HEK293 (cell line): ENCODE measurements around the gene XYLB.

Experiments used
- CTCF ChIA-PET: fragments of 350-600 bp; formaldehyde crosslinking; extraction: SDS; loops from one replicate; lab custom pipeline; 2021; ENCODE audit warnings: antibody characterized with exemption; lab: Yijun Ruan, JAX
- POLR2A ChIA-PET: fragments of 300-600 bp; formaldehyde crosslinking; extraction: SDS; loops from one replicate; lab custom pipeline; 2020; ENCODE audit warnings: antibody characterized with exemption, inconsistent platforms; lab: Yijun Ruan, JAX
- H3K27ac ChIP-seq: fragments of 200-500 bp; sonication (Bioruptor generic); 2 replicates; pipeline ENCODE4 v1.5.1; 2014; ENCODE audit warnings: low read depth, low read length, control low read depth, inconsistent platforms; ENCODE audit errors: extremely low read depth
- H3K36me3 ChIP-seq, 2 experiments: fragments of 200-500 bp in 1 of 2; sonication (Bioruptor generic) in 1 of 2; 1 replicate in 1 of 2; 2 replicates in 1 of 2; pipeline ENCODE4 v1.5.1; 2014 to 2017; ENCODE audit warnings: inconsistent platforms in 2 of 2, low read length in 2 of 2; ENCODE audit not compliant: control insufficient read depth in 2 of 2, insufficient read depth in 1 of 2
- H3K4me1 ChIP-seq: fragments of 200-500 bp; sonication (Bioruptor generic); 2 replicates; pipeline ENCODE4 v1.5.1; 2014; ENCODE audit warnings: mild to moderate bottlenecking, low read length, inconsistent platforms; ENCODE audit not compliant: control insufficient read depth, insufficient read depth
- H3K4me3 ChIP-seq: 2 replicates; pipeline ENCODE4 v1.5.1; 2011; ENCODE audit warnings: low read depth, mild to moderate bottlenecking, control low read depth, low read length, moderate library complexity
- H3K9me3 ChIP-seq: fragments of 200-500 bp; sonication (Bioruptor generic); 2 replicates; pipeline ENCODE4 v1.5.1; 2014; ENCODE audit warnings: low read depth, low read length, inconsistent platforms; ENCODE audit not compliant: control insufficient read depth, insufficient read depth
- BCL11A ChIP-seq: fragments of 450-650 bp; formaldehyde crosslinking; IDR thresholded peaks from 2 replicates; pipeline ENCODE4 v1.5.1; 2016; ENCODE audit warnings: low read depth, missing biosample characterization, missing genetic modification characterization
- FEZF1 ChIP-seq: fragments of 450-650 bp; formaldehyde crosslinking; IDR thresholded peaks from 2 replicates; pipeline ENCODE4 v1.5.1; 2016; ENCODE audit warnings: missing biosample characterization, missing genetic modification characterization
- KLF1 ChIP-seq: fragments of 450-650 bp; formaldehyde crosslinking; IDR thresholded peaks from 2 replicates; pipeline ENCODE4 v1.5.1; 2016; ENCODE audit warnings: missing biosample characterization, missing genetic modification characterization
- PRDM1 ChIP-seq: fragments of 450-650 bp; formaldehyde crosslinking; IDR thresholded peaks from 2 replicates; pipeline ENCODE4; 2016; ENCODE audit warnings: missing biosample characterization, missing genetic modification characterization
- SCRT1 ChIP-seq: fragments of 450-650 bp; formaldehyde crosslinking; IDR thresholded peaks from 2 replicates; pipeline ENCODE4 v1.5.1; 2016; ENCODE audit warnings: missing biosample characterization, missing genetic modification characterization, borderline replicate concordance
- SP3 ChIP-seq: fragments of 450-650 bp; formaldehyde crosslinking; IDR thresholded peaks from 2 replicates; pipeline ENCODE4 v1.5.1; 2016; ENCODE audit warnings: missing biosample characterization, missing genetic modification characterization
- WT1 ChIP-seq: fragments of 450-650 bp; formaldehyde crosslinking; IDR thresholded peaks from 2 replicates; pipeline ENCODE4 v1.5.1; 2016; ENCODE audit warnings: missing biosample characterization, missing genetic modification characterization
- ZBTB17 ChIP-seq: fragments of 450-650 bp; formaldehyde crosslinking; IDR thresholded peaks from 2 replicates; pipeline ENCODE4 v1.5.1; 2016; ENCODE audit warnings: missing biosample characterization, missing genetic modification characterization
- ZBTB20 ChIP-seq: fragments of 450-650 bp; formaldehyde crosslinking; IDR thresholded peaks from 2 replicates; pipeline ENCODE4 v1.5.1; 2016; ENCODE audit warnings: missing biosample characterization, missing genetic modification characterization
- ZBTB48 ChIP-seq: fragments of 450-650 bp; formaldehyde crosslinking; IDR thresholded peaks from 2 replicates; pipeline ENCODE4 v1.5.1; 2016; ENCODE audit warnings: missing biosample characterization, missing genetic modification characterization
- ZNF133 ChIP-seq: fragments of 450-650 bp; formaldehyde crosslinking; IDR thresholded peaks from 2 replicates; pipeline ENCODE4 v1.5.1; 2016; ENCODE audit warnings: missing biosample characterization, missing genetic modification characterization
- ZNF341 ChIP-seq: fragments of 450-650 bp; formaldehyde crosslinking; IDR thresholded peaks from 2 replicates; pipeline ENCODE4; 2016; ENCODE audit warnings: low read depth, missing biosample characterization, missing genetic modification characterization
- ZNF561 ChIP-seq: fragments of 450-650 bp; IDR thresholded peaks from 2 replicates; pipeline ENCODE4 v1.5.1; 2018; ENCODE audit warnings: missing biosample characterization, missing genetic modification characterization, borderline replicate concordance
- ZNF600 ChIP-seq: fragments of 450-650 bp; formaldehyde crosslinking; IDR thresholded peaks from 2 replicates; pipeline ENCODE4 v1.5.1; 2016; ENCODE audit warnings: missing biosample characterization, missing genetic modification characterization
- ZNF658 ChIP-seq: fragments of 450-650 bp; formaldehyde crosslinking; IDR thresholded peaks from 2 replicates; pipeline ENCODE4; 2016; ENCODE audit warnings: missing biosample characterization, missing genetic modification characterization
- TF ChIP-seq, protein P1 (sequence below): fragments of 450-650 bp; formaldehyde crosslinking; IDR thresholded peaks from 2 replicates; pipeline ENCODE4 v1.5.1; 2016; ENCODE audit warnings: missing biosample characterization, missing genetic modification characterization
- TF ChIP-seq, protein P2 (sequence below): fragments of 450-650 bp; formaldehyde crosslinking; IDR thresholded peaks from 2 replicates; pipeline ENCODE4 v1.5.1; 2016; ENCODE audit warnings: missing biosample characterization, missing genetic modification characterization, borderline replicate concordance
- TF ChIP-seq, protein P3 (sequence below): fragments of 450-650 bp; formaldehyde crosslinking; IDR thresholded peaks from 2 replicates; pipeline ENCODE4 v1.5.1; 2016; ENCODE audit warnings: missing biosample characterization, missing genetic modification characterization, low read depth
- TF ChIP-seq, protein P4 (sequence below): fragments of 450-650 bp; formaldehyde crosslinking; IDR thresholded peaks from 2 replicates; pipeline ENCODE4 v1.5.1; 2016; ENCODE audit warnings: missing biosample characterization, missing genetic modification characterization

XYLB gene

DNA sequence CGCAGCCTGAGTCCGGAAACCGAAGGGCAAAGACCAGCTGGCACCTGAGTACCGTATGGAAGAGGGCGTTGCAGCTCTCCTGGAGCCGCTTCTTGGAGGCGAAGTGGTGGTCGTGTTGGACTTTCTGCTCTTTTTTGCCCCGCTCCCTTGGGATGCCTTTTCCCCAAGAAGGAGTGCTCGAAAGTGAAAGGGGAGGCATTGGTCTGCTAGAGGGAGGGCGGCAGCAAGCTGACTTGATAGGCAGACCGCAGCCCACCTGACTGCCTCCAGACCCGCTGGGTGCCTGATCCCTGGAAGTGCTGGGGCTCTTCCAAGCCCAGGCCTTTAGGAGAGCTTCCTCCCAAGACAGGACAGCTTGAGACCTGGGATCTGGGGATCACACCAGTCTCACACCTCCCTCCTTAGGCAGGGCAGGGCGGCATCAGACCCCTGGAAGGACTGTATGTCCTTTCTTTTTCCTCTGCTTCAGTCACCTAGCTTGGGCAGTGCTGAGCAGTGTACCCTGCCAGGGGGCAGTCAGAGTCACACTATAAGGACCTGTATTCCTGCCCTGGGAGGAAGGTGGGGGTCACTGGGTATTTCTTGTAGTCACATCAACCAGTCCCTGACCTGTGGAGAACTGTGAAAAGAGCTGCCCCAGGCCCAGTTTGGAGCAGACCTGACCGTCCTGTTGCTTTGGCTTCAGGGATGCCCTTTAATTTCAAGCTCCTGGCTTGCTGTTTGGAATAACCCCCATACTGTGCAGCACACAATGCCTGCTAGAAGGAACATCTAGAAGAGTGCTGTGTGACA lies 109.2 kb downstream of the XYLB start:
- H3K36me3 ChIP-seq, result no peaks in the 10 kb centered on the region
- H3K27ac ChIP-seq, result peak overlapping the region; percentile 95; the same call in 1 of the 2 replicates
- no peaks in the 10 kb centered on the region for H3K9me3 ChIP-seq
- peak overlapping the region; percentile 77 for H3K4me3 ChIP-seq
- peaks cover 8% of the 10 kb centered on the region for H3K4me1 ChIP-seq
- ChIA-PET POLR2A (interaction anchor here (0.6 to 1.0 kb wide), 2 partner anchors 291 to 319 kb away, joined by 3 read pairs; partner anchors contain the start of gene ACAA1), CTCF (interaction anchor here (0.9 to 1.8 kb wide), 4 partner anchors 24 to 325 kb away, joined by 3 to 6 read pairs (median 4); partner anchors contain the start of gene XYLB)
- TF ChIP-seq PRDM1 (tag by site-specific recombination) (peak; percentile 77), SCRT1 (tag by site-specific recombination) (no peak), SP3 (tag by site-specific recombination) (0 out of 2 replicates have a peak, but pooled peaks have one; percentile 6), ZBTB48 (tag by site-specific recombination) (peak; percentile 86), ZNF561 (no peak), BCL11A (tag by site-specific recombination) (no peak), WT1 (tag by site-specific recombination) (no peak), ZNF600 (tag by site-specific recombination) (peak; percentile 79), ZBTB17 (tag by site-specific recombination) (0 out of 2 replicates have a peak, but pooled peaks have one; percentile 19), ZNF341 (tag by site-specific recombination) (peak; percentile 77), FEZF1 (no peak), ZBTB20 (tag by site-specific recombination) (0 out of 2 replicates have a peak, but pooled peaks have one; percentile 72), KLF1 (0 out of 2 replicates have a peak, but pooled peaks have one; percentile 4), ZNF658 (tag by site-specific recombination) (no peak)
- TF ChIP-seq, protein P1, sequence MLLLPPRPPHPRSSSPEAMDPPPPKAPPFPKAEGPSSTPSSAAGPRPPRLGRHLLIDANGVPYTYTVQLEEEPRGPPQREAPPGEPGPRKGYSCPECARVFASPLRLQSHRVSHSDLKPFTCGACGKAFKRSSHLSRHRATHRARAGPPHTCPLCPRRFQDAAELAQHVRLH (tag by site-specific recombination), result 0 out of 2 replicates have a peak, but pooled peaks have one; percentile 17
- TF ChIP-seq, protein P2, sequence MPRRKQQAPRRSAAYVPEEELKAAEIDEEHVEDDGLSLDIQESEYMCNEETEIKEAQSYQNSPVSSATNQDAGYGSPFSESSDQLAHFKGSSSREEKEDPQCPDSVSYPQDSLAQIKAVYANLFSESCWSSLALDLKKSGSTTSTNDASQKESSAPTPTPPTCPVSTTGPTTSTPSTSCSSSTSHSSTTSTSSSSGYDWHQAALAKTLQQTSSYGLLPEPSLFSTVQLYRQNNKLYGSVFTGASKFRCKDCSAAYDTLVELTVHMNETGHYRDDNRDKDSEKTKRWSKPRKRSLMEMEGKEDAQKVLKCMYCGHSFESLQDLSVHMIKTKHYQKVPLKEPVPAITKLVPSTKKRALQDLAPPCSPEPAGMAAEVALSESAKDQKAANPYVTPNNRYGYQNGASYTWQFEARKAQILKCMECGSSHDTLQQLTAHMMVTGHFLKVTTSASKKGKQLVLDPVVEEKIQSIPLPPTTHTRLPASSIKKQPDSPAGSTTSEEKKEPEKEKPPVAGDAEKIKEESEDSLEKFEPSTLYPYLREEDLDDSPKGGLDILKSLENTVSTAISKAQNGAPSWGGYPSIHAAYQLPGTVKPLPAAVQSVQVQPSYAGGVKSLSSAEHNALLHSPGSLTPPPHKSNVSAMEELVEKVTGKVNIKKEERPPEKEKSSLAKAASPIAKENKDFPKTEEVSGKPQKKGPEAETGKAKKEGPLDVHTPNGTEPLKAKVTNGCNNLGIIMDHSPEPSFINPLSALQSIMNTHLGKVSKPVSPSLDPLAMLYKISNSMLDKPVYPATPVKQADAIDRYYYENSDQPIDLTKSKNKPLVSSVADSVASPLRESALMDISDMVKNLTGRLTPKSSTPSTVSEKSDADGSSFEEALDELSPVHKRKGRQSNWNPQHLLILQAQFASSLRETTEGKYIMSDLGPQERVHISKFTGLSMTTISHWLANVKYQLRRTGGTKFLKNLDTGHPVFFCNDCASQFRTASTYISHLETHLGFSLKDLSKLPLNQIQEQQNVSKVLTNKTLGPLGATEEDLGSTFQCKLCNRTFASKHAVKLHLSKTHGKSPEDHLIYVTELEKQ (tag by site-specific recombination), result no peak

DNA sequence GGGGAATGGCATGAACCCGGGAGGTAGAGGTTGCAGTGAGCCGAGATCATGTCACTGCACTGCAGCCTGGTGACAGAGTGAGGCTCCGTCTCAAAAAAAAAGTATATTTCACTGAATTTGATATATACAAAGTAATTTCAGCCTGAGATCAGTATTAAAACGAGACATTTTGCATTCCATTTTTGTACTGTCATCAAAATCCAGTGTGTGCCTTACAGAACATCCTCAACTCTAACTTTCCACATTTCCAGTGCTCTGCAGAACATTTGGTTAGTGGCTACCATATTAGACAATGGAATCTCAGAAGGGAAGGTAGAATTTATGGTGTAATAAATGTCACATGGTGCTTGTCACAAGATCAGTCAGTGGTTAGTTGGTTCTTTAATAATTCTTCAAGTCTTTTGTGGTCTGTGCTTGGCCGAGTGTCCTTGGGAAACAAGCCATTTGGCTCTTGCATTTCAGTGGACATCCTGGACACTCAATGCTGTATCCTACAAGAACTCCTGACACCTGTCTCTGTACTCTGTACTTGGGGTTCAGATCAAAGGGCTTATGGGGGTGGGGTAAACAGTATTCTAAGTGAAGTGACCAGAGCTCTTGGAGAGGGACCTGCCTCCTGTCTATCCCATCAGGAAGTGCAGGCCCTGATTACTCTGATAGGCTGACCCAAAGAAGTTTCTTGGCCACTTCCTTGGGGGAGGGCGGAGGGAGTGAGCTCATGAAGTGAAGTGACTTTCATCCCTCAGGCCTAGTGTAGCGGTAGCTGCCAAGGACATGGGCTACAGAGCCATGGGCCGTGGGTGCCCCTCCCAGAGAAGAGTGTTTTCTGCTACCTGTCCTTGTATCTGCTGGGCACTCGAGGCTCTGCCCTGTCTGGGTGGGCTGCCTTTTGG lies 110.8 kb downstream of the XYLB start:
- no peaks in the 10 kb centered on the region for H3K36me3 ChIP-seq
- H3K27ac ChIP-seq, result no peak overlapping the region
- ChIA-PET POLR2A (no interaction called here), CTCF (no interaction called here)
- peaks cover 8% of the 10 kb centered on the region for H3K4me1 ChIP-seq
- TF ChIP-seq, protein P3, sequence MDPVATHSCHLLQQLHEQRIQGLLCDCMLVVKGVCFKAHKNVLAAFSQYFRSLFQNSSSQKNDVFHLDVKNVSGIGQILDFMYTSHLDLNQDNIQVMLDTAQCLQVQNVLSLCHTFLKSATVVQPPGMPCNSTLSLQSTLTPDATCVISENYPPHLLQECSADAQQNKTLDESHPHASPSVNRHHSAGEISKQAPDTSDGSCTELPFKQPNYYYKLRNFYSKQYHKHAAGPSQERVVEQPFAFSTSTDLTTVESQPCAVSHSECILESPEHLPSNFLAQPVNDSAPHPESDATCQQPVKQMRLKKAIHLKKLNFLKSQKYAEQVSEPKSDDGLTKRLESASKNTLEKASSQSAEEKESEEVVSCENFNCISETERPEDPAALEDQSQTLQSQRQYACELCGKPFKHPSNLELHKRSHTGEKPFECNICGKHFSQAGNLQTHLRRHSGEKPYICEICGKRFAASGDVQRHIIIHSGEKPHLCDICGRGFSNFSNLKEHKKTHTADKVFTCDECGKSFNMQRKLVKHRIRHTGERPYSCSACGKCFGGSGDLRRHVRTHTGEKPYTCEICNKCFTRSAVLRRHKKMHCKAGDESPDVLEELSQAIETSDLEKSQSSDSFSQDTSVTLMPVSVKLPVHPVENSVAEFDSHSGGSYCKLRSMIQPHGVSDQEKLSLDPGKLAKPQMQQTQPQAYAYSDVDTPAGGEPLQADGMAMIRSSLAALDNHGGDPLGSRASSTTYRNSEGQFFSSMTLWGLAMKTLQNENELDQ (tag by site-specific recombination), result no peak
- TF ChIP-seq, protein P4, sequence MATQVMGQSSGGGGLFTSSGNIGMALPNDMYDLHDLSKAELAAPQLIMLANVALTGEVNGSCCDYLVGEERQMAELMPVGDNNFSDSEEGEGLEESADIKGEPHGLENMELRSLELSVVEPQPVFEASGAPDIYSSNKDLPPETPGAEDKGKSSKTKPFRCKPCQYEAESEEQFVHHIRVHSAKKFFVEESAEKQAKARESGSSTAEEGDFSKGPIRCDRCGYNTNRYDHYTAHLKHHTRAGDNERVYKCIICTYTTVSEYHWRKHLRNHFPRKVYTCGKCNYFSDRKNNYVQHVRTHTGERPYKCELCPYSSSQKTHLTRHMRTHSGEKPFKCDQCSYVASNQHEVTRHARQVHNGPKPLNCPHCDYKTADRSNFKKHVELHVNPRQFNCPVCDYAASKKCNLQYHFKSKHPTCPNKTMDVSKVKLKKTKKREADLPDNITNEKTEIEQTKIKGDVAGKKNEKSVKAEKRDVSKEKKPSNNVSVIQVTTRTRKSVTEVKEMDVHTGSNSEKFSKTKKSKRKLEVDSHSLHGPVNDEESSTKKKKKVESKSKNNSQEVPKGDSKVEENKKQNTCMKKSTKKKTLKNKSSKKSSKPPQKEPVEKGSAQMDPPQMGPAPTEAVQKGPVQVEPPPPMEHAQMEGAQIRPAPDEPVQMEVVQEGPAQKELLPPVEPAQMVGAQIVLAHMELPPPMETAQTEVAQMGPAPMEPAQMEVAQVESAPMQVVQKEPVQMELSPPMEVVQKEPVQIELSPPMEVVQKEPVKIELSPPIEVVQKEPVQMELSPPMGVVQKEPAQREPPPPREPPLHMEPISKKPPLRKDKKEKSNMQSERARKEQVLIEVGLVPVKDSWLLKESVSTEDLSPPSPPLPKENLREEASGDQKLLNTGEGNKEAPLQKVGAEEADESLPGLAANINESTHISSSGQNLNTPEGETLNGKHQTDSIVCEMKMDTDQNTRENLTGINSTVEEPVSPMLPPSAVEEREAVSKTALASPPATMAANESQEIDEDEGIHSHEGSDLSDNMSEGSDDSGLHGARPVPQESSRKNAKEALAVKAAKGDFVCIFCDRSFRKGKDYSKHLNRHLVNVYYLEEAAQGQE (tag by site-specific recombination), result no peak
- TF ChIP-seq ZNF133 (tag by site-specific recombination), result 0 out of 2 replicates have a peak, but pooled peaks have one; percentile 21
- TF ChIP-seq, all 188 proteins: peak for 1
- Histone ChIP-seq H3K9me3 (no peaks in the 10 kb centered on the region), H3K4me3 (no peak overlapping the region)
